ENCODE results near the gene ERI3.

DNA sequence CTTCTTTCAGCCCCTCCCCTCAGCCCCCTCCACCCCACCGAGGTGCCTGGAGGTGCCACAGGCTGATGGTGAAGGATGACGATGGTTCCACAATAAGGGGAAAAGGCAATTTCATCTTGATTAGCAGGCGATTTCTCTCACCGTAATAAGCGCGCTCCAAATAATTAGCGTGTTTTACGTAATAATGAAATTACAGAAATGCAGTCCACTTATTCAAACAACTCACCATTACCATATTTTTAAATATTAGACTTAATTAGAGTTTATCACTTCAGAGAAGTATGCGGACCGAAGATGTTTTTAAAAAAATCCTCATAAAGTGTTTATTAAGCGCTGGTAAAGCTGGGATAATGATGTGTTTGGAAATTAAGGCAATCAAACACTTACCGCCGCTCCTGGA, 126.8 kb downstream of the ERI3 start:
- TF ChIP-seq, protein P1, sequence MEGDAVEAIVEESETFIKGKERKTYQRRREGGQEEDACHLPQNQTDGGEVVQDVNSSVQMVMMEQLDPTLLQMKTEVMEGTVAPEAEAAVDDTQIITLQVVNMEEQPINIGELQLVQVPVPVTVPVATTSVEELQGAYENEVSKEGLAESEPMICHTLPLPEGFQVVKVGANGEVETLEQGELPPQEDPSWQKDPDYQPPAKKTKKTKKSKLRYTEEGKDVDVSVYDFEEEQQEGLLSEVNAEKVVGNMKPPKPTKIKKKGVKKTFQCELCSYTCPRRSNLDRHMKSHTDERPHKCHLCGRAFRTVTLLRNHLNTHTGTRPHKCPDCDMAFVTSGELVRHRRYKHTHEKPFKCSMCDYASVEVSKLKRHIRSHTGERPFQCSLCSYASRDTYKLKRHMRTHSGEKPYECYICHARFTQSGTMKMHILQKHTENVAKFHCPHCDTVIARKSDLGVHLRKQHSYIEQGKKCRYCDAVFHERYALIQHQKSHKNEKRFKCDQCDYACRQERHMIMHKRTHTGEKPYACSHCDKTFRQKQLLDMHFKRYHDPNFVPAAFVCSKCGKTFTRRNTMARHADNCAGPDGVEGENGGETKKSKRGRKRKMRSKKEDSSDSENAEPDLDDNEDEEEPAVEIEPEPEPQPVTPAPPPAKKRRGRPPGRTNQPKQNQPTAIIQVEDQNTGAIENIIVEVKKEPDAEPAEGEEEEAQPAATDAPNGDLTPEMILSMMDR (IDR thresholded peaks at IDR 0.05), result no peak
- no peak for TF ChIP-seq POLR2A (IDR thresholded peaks at IDR 0.05)
